AG09319 (cell line): ENCODE results near the gene EFNA2.
A peak's percentile ranks its signal among the peaks of the same experiment; 100 is the strongest.

ENCODE experiments used
- DNase-seq: peaks from one replicate; pipeline ENCODE4 v3.0.0-alpha.2; 2010; ENCODE audit warnings: low read depth; ENCODE audit errors: extremely low read depth
- CTCF ChIP-seq: IDR thresholded peaks from 2 replicates; pipeline ENCODE4 v1.5.1; 2011; ENCODE audit warnings: low read depth, mild to moderate bottlenecking, inconsistent platforms, low read length, moderate library complexity

Gene EFNA2

DNA sequence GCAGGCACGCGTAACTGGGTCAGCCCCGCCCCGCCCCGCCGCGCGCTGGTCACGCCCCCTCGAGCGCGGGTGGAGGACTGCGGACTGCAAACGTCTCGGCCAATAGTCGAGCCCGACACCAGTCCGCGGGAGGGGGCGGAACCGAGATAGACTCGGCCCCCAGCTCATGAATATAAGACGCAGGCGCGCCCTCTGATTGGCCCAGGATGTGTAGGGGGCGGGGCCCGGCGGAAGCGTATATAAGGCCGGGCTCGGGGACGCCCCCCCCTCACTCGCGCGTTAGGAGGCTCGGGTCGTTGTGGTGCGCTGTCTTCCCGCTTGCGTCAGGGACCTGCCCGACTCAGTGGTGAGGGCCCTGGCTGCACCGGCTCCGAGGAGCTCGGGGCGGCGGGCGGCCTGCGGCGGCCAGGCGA lies 16.6 kb upstream of the EFNA2 start, which contains the start of gene CIRBP:
TSS of gene CIRBP (plus strand) at position 268 of the 413 bp plus-strand sequence. CDS start 1,602 bp downstream, outside the sequence.
- no peak for TF ChIP-seq CTCF

DNA sequence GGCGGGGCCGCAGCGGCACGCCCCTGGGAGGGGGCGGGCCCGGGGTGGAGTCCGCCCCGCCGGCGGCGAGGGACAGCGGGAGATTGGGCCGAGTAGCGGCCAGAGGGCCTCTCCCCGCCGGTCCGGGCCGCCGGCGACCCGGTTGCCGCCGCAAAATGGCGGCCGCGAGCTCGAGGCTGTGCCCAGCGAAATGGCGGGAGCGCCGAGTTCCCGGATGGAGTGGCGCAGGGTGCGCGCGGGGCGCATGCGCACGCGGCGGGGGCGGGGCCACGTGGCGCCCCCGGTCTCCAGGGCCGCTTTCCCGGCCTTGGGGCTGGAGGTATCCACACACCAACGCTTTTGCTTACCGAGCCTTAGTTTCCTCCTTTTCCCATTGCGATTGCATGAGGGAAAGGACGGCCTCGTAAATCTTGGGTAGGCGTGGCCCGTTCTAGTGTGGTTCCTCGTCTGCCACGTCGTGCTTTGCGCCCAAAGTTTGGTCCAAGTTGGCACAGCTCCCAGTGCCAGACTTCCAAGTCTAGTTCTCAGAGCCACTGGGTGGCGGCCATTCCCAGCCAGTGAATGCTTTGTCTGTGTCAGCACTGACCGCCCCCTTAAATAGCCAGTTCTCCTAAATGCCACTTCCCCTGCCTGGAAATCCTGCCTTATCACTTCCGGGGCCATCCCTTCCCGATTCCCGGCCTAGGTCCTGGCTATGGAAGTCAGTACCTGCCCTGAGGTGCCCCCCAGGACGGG lies 16.0 kb upstream of the EFNA2 start:
- peak; percentile 66 for DNase-seq

More for the DNA sequence above, 16.6 kb upstream of the EFNA2 start, which contains the start of gene CIRBP:
- DNase-seq, result peak; percentile 99

GRCh38 chr19:1270213-1270853 lies 15.3 kb upstream of the EFNA2 start:
- TF ChIP-seq CTCF, result no peak
- DNase-seq, result no peak

More for the DNA sequence above, 16.0 kb upstream of the EFNA2 start:
- peak; percentile 2; the same call in 1 of the 2 replicates for TF ChIP-seq CTCF

GRCh38 chr19:1270854-1271527 lies 14.7 kb upstream of the EFNA2 start:
- DNase-seq, result no peak
- no peak for TF ChIP-seq CTCF

DNA sequence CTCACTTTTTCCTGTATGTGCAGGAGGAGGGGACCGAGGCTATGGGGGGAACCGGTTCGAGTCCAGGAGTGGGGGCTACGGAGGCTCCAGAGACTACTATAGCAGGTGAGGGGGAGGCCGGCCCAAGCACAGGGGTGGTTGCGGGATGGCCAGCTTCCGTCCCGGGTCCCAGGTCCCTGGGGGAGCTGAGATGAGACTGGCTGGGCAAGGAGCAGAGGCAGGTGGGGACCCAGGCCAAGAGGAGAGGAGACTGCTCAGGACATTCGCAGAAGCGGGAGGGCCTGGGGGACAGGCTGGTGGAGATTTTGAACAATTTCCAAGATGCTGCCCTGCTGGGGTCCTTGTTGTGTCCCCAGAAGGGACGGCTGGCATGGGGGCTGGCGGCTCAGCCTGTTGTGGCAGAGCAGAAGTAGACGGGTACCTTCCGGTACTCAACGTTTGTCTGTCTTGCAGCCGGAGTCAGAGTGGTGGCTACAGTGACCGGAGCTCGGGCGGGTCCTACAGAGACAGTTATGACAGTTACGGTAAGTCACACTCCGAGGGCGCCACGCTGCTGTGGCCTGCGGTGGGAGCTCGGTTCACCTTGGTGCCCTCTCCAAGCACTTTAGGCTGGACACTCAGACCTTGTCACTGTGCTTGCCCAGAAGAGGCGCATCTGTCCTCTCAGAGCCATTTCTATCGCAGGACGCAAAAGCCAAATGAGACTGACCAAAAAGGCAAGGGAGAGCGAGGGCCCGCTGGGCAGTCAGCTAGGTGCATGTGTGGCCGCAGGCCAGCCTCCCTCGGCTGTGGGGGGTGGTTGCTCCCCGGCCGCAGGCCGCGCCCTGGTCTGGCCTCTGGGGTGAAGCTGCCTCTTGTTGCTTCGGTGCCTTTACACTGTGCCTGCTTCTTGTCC lies 13.9 kb upstream of the EFNA2 start:
- no peak for TF ChIP-seq CTCF
- no peak for DNase-seq

DNA sequence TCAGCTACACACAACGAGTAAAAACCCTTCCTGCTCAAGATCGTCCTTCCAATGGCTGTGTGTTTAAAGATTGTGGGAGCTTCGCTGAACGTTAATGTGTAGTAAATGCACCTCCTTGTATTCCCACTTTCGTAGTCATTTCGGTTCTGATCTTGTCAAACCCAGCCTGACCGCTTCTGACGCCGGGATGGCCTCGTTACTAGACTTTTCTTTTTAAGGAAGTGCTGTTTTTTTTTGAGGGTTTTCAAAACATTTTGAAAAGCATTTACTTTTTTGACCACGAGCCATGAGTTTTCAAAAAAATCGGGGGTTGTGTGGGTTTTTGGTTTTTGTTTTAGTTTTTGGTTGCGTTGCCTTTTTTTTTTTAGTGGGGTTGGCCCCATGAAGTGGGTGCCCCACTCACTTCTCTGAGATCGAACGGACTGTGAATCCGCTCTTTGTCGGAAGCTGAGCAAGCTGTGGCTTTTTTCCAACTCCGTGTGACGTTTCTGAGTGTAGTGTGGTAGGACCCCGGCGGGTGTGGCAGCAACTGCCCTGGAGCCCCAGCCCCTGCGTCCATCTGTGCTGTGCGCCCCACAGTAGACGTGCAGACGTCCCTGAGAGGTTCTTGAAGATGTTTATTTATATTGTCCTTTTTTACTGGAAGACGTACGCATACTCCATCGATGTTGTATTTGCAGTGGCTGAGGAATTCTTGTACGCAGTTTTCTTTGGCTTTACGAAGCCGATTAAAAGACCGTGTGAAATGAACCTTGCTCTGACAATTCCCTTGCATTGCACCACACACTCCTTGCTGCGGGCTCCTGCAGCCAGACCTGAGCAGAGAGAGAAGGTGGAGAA lies 13.0 kb upstream of the EFNA2 start:
- DNase-seq, result no peak
- TF ChIP-seq CTCF, result no peak
